OCI-LY1 (cell line): ENCODE measurements around the gene CLEC1B.

Experiments used
- CTCF ChIP-seq: fragments of 200-600 bp; sonication (generic), shearing (Covaris generic); IDR thresholded peaks from 2 replicates; pipeline ENCODE4 v1.5.1; 2017; ENCODE audit warnings: mild to moderate bottlenecking, antibody characterized with exemption, low read length, moderate library complexity, mixed read lengths
- EZH2 ChIP-seq: fragments of 200-600 bp; sonication (generic), shearing (Covaris generic); IDR thresholded peaks from 2 replicates; pipeline ENCODE4 v1.8.0; 2017; ENCODE audit warnings: borderline replicate concordance, mixed run types, mild to moderate bottlenecking, antibody characterized with exemption, low read length, moderate library complexity, mixed read lengths

GRCh38 chr12:10031771-10032175 lies 32.9 kb upstream of the CLEC1B start:
- TF ChIP-seq CTCF (no peak), EZH2 (no peak)
